Adrenal gland (tissue), 12 donors: ENCODE data around the gene RTN4IP1. TPM values are rescaled to one million over a fixed set of nuclear protein-coding genes. Genes with fewer than 3 reads are reported as not detected.

Experiments
- DNase-seq, 7 donors: peaks; one replicate each; pipeline ENCODE4 v3.0.0-alpha.2; 2019 to 2020
- H3K27ac ChIP-seq, 5 donors: fragments of 200-600 bp; sonication (generic) in 4 of 5; 1 replicate in 3 of 5; 2 replicates in 2 of 5; pipeline versions ENCODE4 v1.5.1 to v1.8.0; 2016 to 2020; ENCODE audit warnings: mild to moderate bottlenecking in 1 of 5
- H3K27me3 ChIP-seq: fragments of 200-600 bp; 2 replicates; pipeline ENCODE4 v1.8.0; 2021
- H3K36me3 ChIP-seq, 2 donors: fragments of 200-600 bp; replicated peaks in 1 of 2; 1 replicate in 1 of 2; 2 replicates in 1 of 2; pipeline versions ENCODE4 v1.5.1 to v1.8.0; 2018 to 2022
- H3K4me1 ChIP-seq, 2 donors: fragments of 200-600 bp; replicated peaks in 1 of 2; 1 replicate in 1 of 2; 2 replicates in 1 of 2; pipeline versions ENCODE4 v1.5.1 to v1.8.0; 2018 to 2021
- H3K4me3 ChIP-seq, 4 donors: fragments of 200-600 bp; sonication (generic) in 3 of 4; one replicate each; pipeline ENCODE4 v1.5.1; 2016 to 2018
- H3K9me3 ChIP-seq, 3 donors: fragments of 200-600 bp; sonication (generic) in 1 of 3; replicated peaks in 1 of 3; 1 replicate in 2 of 3; 2 replicates in 1 of 3; pipeline versions ENCODE4 v1.5.1 to v1.8.0; 2016 to 2021
- POLR2A ChIP-seq, 2 donors: fragments of 450-650 bp; IDR thresholded peaks; one replicate each; pipeline ENCODE4 v1.6.1; 2017; ENCODE audit warnings: antibody characterized with exemption in 2 of 2, mild to moderate bottlenecking in 2 of 2, moderate library complexity in 1 of 2
- WGBS, 4 donors: extraction: QIAGEN DNeasy Blood & Tissue Kit in 2 of 4; methylation state at CpG; one replicate each; pipeline versions ENCODE4 v1.1.5 to v1.1.7; 2013 to 2017; 5-methylcytosine and 5-hydroxymethylcytosine counted together
- intact Hi-C, 2 donors: fragments of 100-400 bp; cut with DNase I; formaldehyde crosslinking; loops; one replicate each; pipeline versions ENCODE4 v1.14.1 to v1.15.0; 2022 to 2023
- polyA plus RNA-seq, 3 donors: library from polyadenylated mRNA; stranded (reverse); fragments of 200-250 nt in 2 of 3; fragments of 350-450 nt in 1 of 3; fragmentation: Illumina TruSeq in 1 of 3; extraction: RNeasy Lipid Tissue Mini Kit (QIAGEN cat#74804) in 1 of 3; gene quantifications; one replicate each; pipeline ENCODE4 v1.2.3, GENCODE V29; 2013 to 2014
- total RNA-seq, 9 donors: library from RNA; depleted of rRNA in 4 of 9; stranded (reverse); fragments of >200 nt in 4 of 9; fragments of 120-200 nt in 1 of 9; fragmentation: NEBNext Ultra II Directional in 1 of 9; extraction: Animal tissue kit (Norgen Biotek cat#: 25700) in 1 of 9; gene quantifications; one replicate each; pipeline versions ENCODE4 v1.1.0 to v1.2.4, GENCODE V29; 2013 to 2023
- TF ChIP-seq, protein P1 (sequence below), 6 experiments: fragments of 450-650 bp in 4 of 6; fragments of 200-600 bp in 2 of 6; sonication (generic) in 1 of 6; IDR thresholded peaks; 1 replicate in 5 of 6; 2 replicates in 1 of 6; pipeline versions ENCODE4 v1.5.1 to v1.8.0; 2016 to 2021; ENCODE audit warnings: antibody characterized with exemption in 6 of 6, mild to moderate bottlenecking in 2 of 6, moderate library complexity in 1 of 6
- donor health status: healthy with polysubstance abuse.
- donor health status: Bipolar disorder and iron deficiency.
- donor health status: DM: yes; HTN: yes; CAD: no.
- donor health status: DM: no; HTN: no; CAD: no.
- donor health status: DM: no; HTN: no; CAD: no.
- donor health status: DM: yes; HTN: yes; CAD: no.

Gene RTN4IP1
- total and polyA plus RNA-seq, 12 donors, result 1.6 to 22.1 (median 7.5) TPM

DNA sequence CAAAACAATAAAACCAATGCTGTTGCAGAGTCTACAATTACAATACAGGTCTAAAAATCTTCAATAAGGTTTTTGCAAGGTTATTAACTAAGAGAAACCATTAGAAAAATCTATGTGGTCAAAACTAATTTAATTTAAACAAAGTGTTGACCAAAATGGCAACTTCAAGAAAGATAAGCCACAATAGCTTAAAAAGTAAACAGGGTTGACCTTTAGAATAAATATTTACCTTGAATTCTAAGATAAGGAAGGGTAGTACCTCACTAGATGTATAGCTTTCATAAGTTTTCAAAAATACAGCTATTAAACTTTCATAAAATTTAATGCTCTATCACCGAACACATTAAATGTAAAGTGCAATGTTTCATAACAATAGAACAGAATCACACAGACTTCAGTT, 11.4 kb downstream of the RTN4IP1 start:
- no peak for DNase-seq
- no peaks in the 10 kb centered on the region for H3K9me3 ChIP-seq
- no peaks in the 10 kb centered on the region for H3K4me1 ChIP-seq
- TF ChIP-seq POLR2A (IDR thresholded peaks at IDR 0.05), result no peak
- TF ChIP-seq, protein P1, sequence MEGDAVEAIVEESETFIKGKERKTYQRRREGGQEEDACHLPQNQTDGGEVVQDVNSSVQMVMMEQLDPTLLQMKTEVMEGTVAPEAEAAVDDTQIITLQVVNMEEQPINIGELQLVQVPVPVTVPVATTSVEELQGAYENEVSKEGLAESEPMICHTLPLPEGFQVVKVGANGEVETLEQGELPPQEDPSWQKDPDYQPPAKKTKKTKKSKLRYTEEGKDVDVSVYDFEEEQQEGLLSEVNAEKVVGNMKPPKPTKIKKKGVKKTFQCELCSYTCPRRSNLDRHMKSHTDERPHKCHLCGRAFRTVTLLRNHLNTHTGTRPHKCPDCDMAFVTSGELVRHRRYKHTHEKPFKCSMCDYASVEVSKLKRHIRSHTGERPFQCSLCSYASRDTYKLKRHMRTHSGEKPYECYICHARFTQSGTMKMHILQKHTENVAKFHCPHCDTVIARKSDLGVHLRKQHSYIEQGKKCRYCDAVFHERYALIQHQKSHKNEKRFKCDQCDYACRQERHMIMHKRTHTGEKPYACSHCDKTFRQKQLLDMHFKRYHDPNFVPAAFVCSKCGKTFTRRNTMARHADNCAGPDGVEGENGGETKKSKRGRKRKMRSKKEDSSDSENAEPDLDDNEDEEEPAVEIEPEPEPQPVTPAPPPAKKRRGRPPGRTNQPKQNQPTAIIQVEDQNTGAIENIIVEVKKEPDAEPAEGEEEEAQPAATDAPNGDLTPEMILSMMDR (IDR thresholded peaks at IDR 0.05), result no peak
- 89 to 98% (median 92%) methylated on average over 1 of the region's 1 CpG for WGBS, 4 donors
- no peak overlapping the region for H3K27ac ChIP-seq
- peaks cover 0 to 5% of the 10 kb centered on the region in 2 donors for H3K36me3 ChIP-seq
- intact Hi-C loops, result no loop called here
- no peaks in the 10 kb centered on the region for H3K27me3 ChIP-seq
- no peak overlapping the region for H3K4me3 ChIP-seq

DNA sequence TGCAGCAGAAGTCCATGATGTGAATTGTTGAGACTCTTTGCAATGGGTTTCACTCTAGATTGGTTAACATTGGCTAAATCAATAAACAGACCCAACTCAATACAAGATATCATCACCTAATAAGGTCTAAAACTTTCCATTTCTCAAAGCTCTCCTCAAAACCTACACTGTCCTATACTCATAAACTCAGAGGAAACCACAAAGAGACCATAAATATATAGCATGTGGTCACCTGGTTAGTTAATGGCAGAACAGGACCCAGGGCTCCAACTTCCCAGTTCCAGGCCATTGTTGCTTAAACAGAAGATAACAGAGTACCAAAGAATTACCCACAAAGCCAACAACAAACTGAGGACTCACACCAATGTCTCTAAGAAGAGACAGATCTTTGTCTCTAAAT, 12.0 kb downstream of the RTN4IP1 start:
- Histone ChIP-seq H3K4me1 (no peaks in the 10 kb centered on the region), H3K4me3 (no peak overlapping the region), H3K27ac (no peak overlapping the region), H3K27me3 (no peaks in the 10 kb centered on the region), H3K36me3 (peaks cover 0 to 5% of the 10 kb centered on the region in 2 donors), H3K9me3 (no peaks in the 10 kb centered on the region)
- intact Hi-C loops, result no loop called here
- TF ChIP-seq, protein P1 (IDR thresholded peaks at IDR 0.05), result no peak
- TF ChIP-seq POLR2A (IDR thresholded peaks at IDR 0.05), result no peak
- DNase-seq, result no peak

DNA sequence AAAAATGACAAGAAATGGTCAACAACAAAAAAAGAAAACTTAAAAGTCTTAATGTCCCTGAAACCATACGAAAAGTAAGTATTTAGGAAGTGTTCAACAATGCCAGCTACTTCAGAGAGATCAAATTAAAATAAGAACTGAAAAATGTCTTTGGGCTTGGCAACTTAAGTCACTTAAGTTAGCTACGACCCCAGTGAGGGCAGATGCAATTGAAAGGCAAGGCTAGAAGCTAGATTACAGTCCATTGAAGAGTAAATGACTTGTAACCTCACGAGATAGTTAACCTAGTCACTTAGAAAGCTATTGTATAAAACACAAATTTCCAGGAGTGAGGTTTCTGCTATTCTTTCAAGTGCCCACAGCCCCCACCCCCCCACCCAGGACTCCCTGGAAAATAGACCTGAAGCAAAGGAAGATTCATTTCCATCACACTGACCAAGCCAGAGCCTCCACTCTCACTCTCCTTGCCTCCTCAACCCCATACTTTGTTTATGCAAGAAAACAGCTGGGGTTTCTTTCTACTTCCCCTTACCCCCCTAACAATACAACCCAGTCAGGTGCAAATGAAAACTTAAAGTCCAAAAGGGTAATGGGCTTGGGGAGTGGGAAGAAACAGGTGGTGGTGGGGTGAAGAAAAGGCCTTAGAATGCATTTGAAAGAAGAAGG, 14.6 kb downstream of the RTN4IP1 start:
- intact Hi-C loops, result no loop called here
- WGBS, 4 donors, result 82 to 92% (median 86%) methylated on average over 3 of the region's 3 CpGs
- H3K9me3 ChIP-seq, result no peaks in the 10 kb centered on the region
- H3K4me1 ChIP-seq, result no peaks in the 10 kb centered on the region
- no peak overlapping the region for H3K27ac ChIP-seq
- peaks cover 0 to 5% of the 10 kb centered on the region in 2 donors for H3K36me3 ChIP-seq
- H3K4me3 ChIP-seq, result no peak overlapping the region
- TF ChIP-seq POLR2A (IDR thresholded peaks at IDR 0.05), result no peak
- TF ChIP-seq, protein P1 (IDR thresholded peaks at IDR 0.05), result no peak
- no peaks in the 10 kb centered on the region for H3K27me3 ChIP-seq
- no peak for DNase-seq

GRCh38 chr6:106614166-106614565, 15.1 kb downstream of the RTN4IP1 start:
- TF ChIP-seq POLR2A (IDR thresholded peaks at IDR 0.05), result no peak
- TF ChIP-seq, protein P1 (IDR thresholded peaks at IDR 0.05), result no peak
- intact Hi-C loops, result no loop called here
- 86 to 89% (median 86%) methylated on average over 1 of the region's 1 CpG for WGBS, 4 donors

More at GRCh38 chr6:106614166-106614565, 15.1 kb downstream of the RTN4IP1 start:
- DNase-seq, result no peak
- Histone ChIP-seq H3K27me3 (no peaks in the 10 kb centered on the region), H3K27ac (no peak overlapping the region), H3K9me3 (no peaks in the 10 kb centered on the region), H3K36me3 (peaks cover 0 to 5% of the 10 kb centered on the region in 2 donors), H3K4me1 (no peaks in the 10 kb centered on the region), H3K4me3 (no peak overlapping the region)
